Stimulated activated naive CD8-positive, alpha-beta T cell treated with anti-CD3 and anti-CD28 coated beads, Interleukin-15, Interleukin-2, amounts not matched to agents 100 ng/mL and 50 ng/mL, for 24 hours (primary cell): ENCODE data around the gene C15orf61.

ENCODE experiments used
- H3K27ac Mint-ChIP-seq: one replicate; pipeline ENCODE4 v1.8.0; 2021; ENCODE audit warnings: mild to moderate bottlenecking, mixed read lengths
- H3K27me3 Mint-ChIP-seq: one replicate; pipeline ENCODE4 v1.8.0; 2021; ENCODE audit warnings: mixed read lengths
- H3K36me3 Mint-ChIP-seq: one replicate; pipeline ENCODE4 v1.8.0; 2021; ENCODE audit warnings: low read depth, mixed read lengths
- H3K4me1 Mint-ChIP-seq: one replicate; pipeline ENCODE4 v1.8.0; 2021; ENCODE audit warnings: low read depth, mixed read lengths
- H3K4me3 Mint-ChIP-seq: one replicate; pipeline ENCODE4 v1.8.0; 2021; ENCODE audit warnings: mild to moderate bottlenecking, mixed read lengths
- H3K9me3 Mint-ChIP-seq: one replicate; pipeline ENCODE4 v1.8.0; 2021; ENCODE audit warnings: mixed read lengths

C15orf61 gene

GRCh38 chr15:67533873-67534272 is 12.9 kb downstream of the C15orf61 start:
- H3K9me3 Mint-ChIP-seq = no peaks in the 10 kb centered on the region
- no peak overlapping the region for H3K27ac Mint-ChIP-seq
- no peaks in the 10 kb centered on the region for H3K36me3 Mint-ChIP-seq
- H3K4me1 Mint-ChIP-seq = peaks cover 15% of the 10 kb centered on the region
- H3K27me3 Mint-ChIP-seq = no peaks in the 10 kb centered on the region
- H3K4me3 Mint-ChIP-seq = no peak overlapping the region

GRCh38 chr15:67534360-67534759 is 13.4 kb downstream of the C15orf61 start:
- Mint-ChIP-seq H3K4me1 (peaks cover 20% of the 10 kb centered on the region), H3K27me3 (no peaks in the 10 kb centered on the region), H3K9me3 (no peaks in the 10 kb centered on the region), H3K36me3 (no peaks in the 10 kb centered on the region), H3K27ac (no peak overlapping the region), H3K4me3 (no peak overlapping the region)

- Mint-ChIP-seq H3K36me3 (peaks cover 3% of the 10 kb centered on the region), H3K27me3 (no peaks in the 10 kb centered on the region), H3K4me1 (peaks cover 28% of the 10 kb centered on the region), H3K27ac (no peak overlapping the region), H3K9me3 (no peaks in the 10 kb centered on the region), H3K4me3 (no peak overlapping the region)
Observed at GRCh38 chr15:67537771-67538170, 16.8 kb downstream of the C15orf61 start.

- no peaks in the 10 kb centered on the region for H3K27me3 Mint-ChIP-seq
Observed at GRCh38 chr15:67542420-67543347, 21.8 kb downstream of the C15orf61 start, which contains the start of gene MAP2K5. Gene MAP2K5, plus strand, starts transcription at chr15:67542703. Its CDS starts 633 bp downstream, at chr15:67543336.

GRCh38 chr15:67543348-67543718 is 22.4 kb downstream of the C15orf61 start:
- peak overlapping the region; percentile 91 for H3K27ac Mint-ChIP-seq
- H3K36me3 Mint-ChIP-seq = peaks cover 6% of the 10 kb centered on the region
- no peaks in the 10 kb centered on the region for H3K9me3 Mint-ChIP-seq
- H3K27me3 Mint-ChIP-seq = no peaks in the 10 kb centered on the region
- peak overlapping the region; percentile 99 for H3K4me3 Mint-ChIP-seq
- H3K4me1 Mint-ChIP-seq = peaks cover 55% of the 10 kb centered on the region

More at GRCh38 chr15:67542420-67543347, 21.8 kb downstream of the C15orf61 start, which contains the start of gene MAP2K5:
- Mint-ChIP-seq H3K4me1 (peaks cover 48% of the 10 kb centered on the region), H3K4me3 (peak within 1 kb of the TSS; percentile 99), H3K9me3 (no peaks in the 10 kb centered on the region), H3K36me3 (peaks cover 6% of the 10 kb centered on the region), H3K27ac (peak within 1 kb of the TSS; percentile 95)

- Mint-ChIP-seq H3K9me3 (no peaks in the 10 kb centered on the region), H3K4me1 (peaks cover 57% of the 10 kb centered on the region), H3K27me3 (no peaks in the 10 kb centered on the region), H3K27ac (peak overlapping the region; percentile 32), H3K36me3 (peaks cover 6% of the 10 kb centered on the region), H3K4me3 (peak overlapping the region; percentile 99)
Observed at GRCh38 chr15:67544475-67544874, 23.5 kb downstream of the C15orf61 start.

- H3K4me1 Mint-ChIP-seq = peaks cover 48% of the 10 kb centered on the region
- H3K27me3 Mint-ChIP-seq = no peaks in the 10 kb centered on the region
- H3K4me3 Mint-ChIP-seq = no peak overlapping the region
- H3K9me3 Mint-ChIP-seq = no peaks in the 10 kb centered on the region
- H3K36me3 Mint-ChIP-seq = peaks cover 11% of the 10 kb centered on the region
- no peak overlapping the region for H3K27ac Mint-ChIP-seq
Observed at GRCh38 chr15:67545864-67546263, 24.9 kb downstream of the C15orf61 start.

- Mint-ChIP-seq H3K4me1 (peaks cover 42% of the 10 kb centered on the region), H3K27ac (no peak overlapping the region), H3K36me3 (peaks cover 15% of the 10 kb centered on the region), H3K27me3 (no peaks in the 10 kb centered on the region), H3K4me3 (no peak overlapping the region), H3K9me3 (no peaks in the 10 kb centered on the region)
Observed at GRCh38 chr15:67547064-67547463, 26.1 kb downstream of the C15orf61 start.

- peaks cover 15% of the 10 kb centered on the region for H3K36me3 Mint-ChIP-seq
- no peak overlapping the region for H3K27ac Mint-ChIP-seq
- H3K4me1 Mint-ChIP-seq = peaks cover 42% of the 10 kb centered on the region
- no peaks in the 10 kb centered on the region for H3K9me3 Mint-ChIP-seq
- no peak overlapping the region for H3K4me3 Mint-ChIP-seq
- no peaks in the 10 kb centered on the region for H3K27me3 Mint-ChIP-seq
Observed at GRCh38 chr15:67547836-67548235, 26.9 kb downstream of the C15orf61 start.

GRCh38 chr15:67548236-67548852 is 27.4 kb downstream of the C15orf61 start:
- Mint-ChIP-seq H3K4me3 (no peak overlapping the region), H3K36me3 (peaks cover 20% of the 10 kb centered on the region), H3K4me1 (peaks cover 41% of the 10 kb centered on the region), H3K9me3 (no peaks in the 10 kb centered on the region), H3K27ac (no peak overlapping the region), H3K27me3 (no peaks in the 10 kb centered on the region)

- Mint-ChIP-seq H3K9me3 (no peaks in the 10 kb centered on the region), H3K27me3 (no peaks in the 10 kb centered on the region), H3K27ac (no peak overlapping the region), H3K4me1 (peaks cover 34% of the 10 kb centered on the region), H3K4me3 (no peak overlapping the region), H3K36me3 (peaks cover 21% of the 10 kb centered on the region)
Observed at GRCh38 chr15:67548862-67549651, 28.1 kb downstream of the C15orf61 start.

- no peaks in the 10 kb centered on the region for H3K27me3 Mint-ChIP-seq
- H3K4me1 Mint-ChIP-seq = peaks cover 28% of the 10 kb centered on the region
- no peak overlapping the region for H3K4me3 Mint-ChIP-seq
- no peak overlapping the region for H3K27ac Mint-ChIP-seq
- H3K9me3 Mint-ChIP-seq = no peaks in the 10 kb centered on the region
- H3K36me3 Mint-ChIP-seq = peaks cover 21% of the 10 kb centered on the region
Observed at GRCh38 chr15:67549736-67550135, 28.8 kb downstream of the C15orf61 start.

GRCh38 chr15:67550522-67550921 is 29.6 kb downstream of the C15orf61 start:
- no peak overlapping the region for H3K4me3 Mint-ChIP-seq
- peaks cover 25% of the 10 kb centered on the region for H3K36me3 Mint-ChIP-seq
- no peak overlapping the region for H3K27ac Mint-ChIP-seq
- peaks cover 25% of the 10 kb centered on the region for H3K4me1 Mint-ChIP-seq
- H3K9me3 Mint-ChIP-seq = no peaks in the 10 kb centered on the region
- no peaks in the 10 kb centered on the region for H3K27me3 Mint-ChIP-seq

- H3K4me1 Mint-ChIP-seq = peaks cover 28% of the 10 kb centered on the region
- H3K27me3 Mint-ChIP-seq = no peaks in the 10 kb centered on the region
- H3K4me3 Mint-ChIP-seq = no peak overlapping the region
- H3K27ac Mint-ChIP-seq = no peak overlapping the region
- no peaks in the 10 kb centered on the region for H3K9me3 Mint-ChIP-seq
- peaks cover 29% of the 10 kb centered on the region for H3K36me3 Mint-ChIP-seq
Observed at GRCh38 chr15:67551207-67551743, 30.3 kb downstream of the C15orf61 start.
